Stimulated activated CD4-positive, alpha-beta T cell treated with anti-CD3 and anti-CD28 coated beads, Interleukin-1b, Interleukin-23, amount 100 ng/mL, for 24 hours (primary cell): Measurements from ENCODE around the gene ZNF479.
"Not testable (repeated sequence)": the region's sequence is repeated elsewhere in the genome, so short reads cannot be mapped to it uniquely, and the experiment has no call there.

Experiments
- DNase-seq, 4 experiments: peaks; one replicate each; pipeline ENCODE4 v3.0.0-alpha.2; 2020; ENCODE audit warnings: low read depth in 4 of 4, low spot score in 1 of 4

ZNF479 gene

DNA sequence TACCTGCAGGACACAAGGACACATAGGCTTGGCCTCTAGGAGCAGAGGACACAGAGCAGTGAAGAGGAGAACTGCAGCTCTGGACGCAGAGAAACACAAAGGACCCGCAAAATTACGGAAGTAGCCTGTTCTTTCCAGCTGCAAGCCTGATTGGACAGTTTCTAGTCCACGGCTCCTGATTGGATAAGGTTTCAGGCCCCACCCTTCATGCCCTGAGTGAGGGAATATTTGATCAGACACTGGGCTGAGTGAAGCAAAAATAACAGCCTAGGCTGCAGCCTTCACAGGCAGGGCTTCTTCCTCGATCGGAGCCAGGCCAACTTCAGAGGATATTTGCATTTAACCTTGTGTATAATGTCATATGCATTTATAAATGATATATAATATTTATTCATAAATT is at the start of gene ZNF479:
TSS of gene ZNF479 (minus strand) at position 101 of the 400 bp plus-strand sequence. CDS start 112 bp downstream, outside the sequence.
- DNase-seq = not testable (repeated sequence)

DNA sequence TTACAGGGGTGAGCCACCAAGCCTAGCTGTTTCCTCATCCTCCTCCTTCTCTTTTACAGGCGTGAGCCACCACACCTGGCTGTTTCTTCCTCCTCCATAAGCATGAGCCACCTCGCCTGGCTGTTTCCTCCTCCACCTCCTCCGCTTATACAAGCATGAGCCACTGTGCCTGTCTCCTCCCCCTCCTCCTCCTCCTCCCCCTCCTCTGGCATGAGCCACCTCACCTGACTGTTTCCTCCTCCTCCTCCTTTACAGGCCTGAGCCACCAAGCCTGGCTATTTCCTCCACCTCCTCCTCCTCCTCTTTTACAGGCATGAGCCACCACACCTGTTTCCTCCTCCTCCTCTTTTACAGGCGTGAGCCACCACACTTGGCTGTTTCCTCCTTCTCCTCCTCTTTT is 49.8 kb upstream of the ZNF479 start:
- no peak for DNase-seq

DNA sequence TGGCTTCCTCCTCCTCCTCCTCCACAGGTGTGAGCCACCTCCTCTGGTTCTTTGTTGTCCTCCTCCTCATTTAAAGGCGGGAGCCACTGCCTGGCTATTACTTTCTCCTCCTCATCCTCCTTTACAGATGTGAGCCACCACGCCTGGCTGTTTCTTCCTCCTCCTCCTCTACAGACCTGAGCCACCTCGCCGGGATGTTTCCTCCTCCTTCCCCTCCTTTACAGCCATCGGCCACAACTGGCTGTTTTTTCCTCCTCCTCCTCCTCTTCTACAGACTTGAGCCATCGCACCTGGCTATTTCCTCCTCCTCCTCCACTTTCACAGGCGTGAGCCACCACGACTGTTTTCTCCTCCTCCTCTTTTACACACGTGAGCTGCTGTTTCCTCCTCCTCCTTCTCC is 49.0 kb upstream of the ZNF479 start:
- no peak for DNase-seq

DNA sequence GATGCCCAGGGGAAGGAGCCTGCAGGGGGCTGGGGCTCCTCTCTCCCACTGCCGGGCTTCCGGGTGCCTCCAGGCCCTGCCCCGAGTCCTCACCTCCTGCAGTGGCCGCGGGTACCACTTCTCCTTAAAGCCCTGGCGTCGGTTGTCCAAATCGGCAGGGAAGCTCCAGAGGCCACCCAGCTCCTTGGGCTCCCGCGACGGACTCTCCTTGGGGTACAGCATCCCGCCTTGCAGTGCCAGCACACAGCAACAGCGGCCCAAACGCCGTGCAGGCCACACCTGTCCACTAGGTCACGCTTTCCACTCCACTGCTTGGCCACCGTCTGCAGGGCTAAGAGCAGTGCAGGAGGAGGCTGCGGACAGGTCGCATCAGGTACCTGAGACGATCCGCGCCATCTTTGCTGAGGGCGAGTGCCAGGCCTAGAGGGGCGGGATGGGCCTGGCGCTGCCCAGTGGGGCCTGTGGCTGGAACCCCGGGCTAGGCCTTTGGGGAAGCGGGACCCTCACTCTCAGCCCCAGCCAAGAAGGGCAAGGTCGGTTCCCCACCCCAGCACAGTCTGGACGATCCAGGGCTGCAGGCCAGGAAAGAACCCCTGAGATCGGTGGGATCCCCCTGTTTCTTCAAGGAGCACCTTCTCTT is 47.7 kb upstream of the ZNF479 start:
- no peak for DNase-seq

DNA sequence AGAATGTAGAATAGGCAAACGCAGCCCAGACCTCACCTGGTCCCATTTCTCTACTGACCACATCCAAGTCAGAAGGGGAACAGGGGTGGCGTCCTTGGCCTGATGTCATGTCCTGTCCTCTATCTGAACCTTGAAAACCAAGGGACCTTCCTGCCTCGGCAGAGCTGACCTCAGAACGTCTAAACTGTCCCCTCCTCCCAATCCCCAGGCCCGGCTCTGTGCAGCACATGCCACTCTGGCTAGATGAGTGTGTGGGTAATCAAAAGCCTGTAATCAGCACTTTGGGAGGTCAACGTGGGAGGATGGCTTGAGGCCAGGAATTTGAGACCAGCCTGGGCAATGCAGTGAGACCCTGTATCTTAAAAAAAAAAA is 46.5 kb upstream of the ZNF479 start:
- no peak for DNase-seq

DNA sequence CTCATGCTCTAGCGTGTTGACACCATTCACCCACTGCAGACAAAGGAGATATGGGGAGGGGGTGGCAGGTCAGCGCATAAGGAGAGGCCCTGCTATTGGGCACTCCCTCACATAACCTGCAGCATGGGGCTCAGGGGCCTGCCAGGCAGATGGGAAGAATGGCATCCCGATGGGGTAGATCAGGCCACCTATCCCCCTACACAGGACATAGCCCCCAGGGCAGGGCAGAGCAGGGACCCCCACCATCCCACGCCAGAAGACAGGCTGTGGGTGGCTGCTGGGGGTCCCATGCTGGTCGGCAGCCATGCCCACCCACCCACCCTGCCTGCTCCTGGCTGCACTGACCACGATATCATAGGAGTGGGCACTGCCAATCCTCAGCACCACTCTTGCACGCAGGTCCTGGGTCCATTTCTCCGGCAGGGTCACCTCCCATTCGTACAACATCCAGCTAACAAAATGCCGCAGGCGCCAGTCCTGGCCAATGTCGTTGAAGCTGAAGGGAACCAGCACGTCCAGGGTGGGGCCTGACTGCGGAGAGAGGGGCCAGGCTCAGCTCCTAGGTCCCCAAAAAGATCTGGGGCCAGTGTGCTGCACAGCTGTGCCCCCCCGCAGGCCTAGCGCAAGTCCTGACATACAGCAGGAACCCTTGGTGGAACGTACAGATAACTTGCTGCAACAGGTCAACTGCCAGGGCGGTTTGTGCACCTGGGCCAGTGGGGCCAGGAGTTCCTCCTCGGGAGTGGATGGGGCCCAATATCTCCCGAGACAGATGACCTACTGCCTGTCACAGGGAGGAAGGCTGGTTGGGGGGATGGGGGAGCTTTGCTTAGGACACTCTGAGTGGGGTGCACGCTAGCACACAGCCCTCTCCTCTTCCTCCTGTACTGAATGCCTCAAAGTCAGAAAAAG is 45.9 kb upstream of the ZNF479 start:
- no peak for DNase-seq

DNA sequence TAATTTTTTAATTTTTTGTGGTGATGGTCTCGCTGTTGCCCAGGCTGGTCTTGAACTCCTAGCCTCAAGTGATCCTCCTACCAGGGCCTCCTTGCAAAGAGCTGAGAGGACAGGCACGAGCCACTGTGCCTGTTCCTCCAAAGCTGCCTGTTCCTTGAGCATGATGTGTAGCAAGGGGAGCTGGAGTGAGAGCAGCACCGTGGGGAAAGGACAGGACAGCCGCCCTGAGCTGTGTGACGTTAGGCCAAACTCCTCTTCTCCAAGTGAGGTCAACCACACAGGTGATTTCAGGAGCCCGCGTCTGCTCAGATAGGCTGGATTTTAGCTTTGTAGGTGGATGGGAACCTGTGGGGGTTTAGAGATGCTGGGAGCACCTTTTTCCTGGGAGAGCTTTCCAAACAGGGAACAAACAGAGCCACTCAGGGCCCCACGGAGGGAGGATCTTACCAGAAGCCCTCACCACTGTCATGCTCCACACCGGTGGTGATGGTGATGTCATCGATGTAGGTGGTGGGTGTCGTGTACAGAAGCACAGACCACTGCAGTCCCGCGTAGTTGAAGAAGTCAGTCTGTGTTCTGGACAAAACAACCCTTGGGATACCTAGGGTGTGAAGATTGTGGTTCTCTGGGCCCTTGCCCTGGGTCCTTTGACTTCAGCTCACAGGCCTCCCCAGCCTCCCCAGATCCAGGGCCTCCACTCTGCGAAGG is 44.8 kb upstream of the ZNF479 start:
- DNase-seq = no peak

DNA sequence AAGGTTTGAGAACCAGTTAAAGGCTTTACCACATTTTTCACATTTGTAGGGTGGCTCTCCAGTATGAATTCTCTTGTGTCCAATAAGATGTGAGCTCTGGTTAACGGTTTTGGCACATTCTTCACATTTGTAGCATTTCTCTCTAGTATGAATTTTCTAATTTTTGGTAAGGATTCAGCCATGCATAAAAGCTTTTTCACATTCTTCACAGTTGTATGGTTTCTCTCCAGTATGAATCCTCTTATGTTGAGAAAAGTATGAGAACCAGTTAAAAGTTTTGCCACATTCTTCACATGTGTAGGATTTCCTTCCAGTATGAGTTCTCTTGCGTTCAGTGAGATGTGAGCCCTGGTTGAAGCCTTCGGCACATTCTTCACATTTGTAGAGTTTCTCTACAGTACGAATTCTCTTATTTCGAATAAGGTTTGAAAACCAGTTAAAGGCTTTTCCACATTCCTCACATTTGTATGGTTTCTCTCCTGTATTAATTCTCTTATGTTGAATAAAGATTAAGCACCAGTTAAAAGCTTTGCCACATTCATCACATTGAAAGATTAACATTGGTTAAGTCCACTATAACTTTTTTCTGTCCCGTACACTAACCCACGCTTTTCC is 33.2 kb upstream of the ZNF479 start:
- DNase-seq = no peak

DNA sequence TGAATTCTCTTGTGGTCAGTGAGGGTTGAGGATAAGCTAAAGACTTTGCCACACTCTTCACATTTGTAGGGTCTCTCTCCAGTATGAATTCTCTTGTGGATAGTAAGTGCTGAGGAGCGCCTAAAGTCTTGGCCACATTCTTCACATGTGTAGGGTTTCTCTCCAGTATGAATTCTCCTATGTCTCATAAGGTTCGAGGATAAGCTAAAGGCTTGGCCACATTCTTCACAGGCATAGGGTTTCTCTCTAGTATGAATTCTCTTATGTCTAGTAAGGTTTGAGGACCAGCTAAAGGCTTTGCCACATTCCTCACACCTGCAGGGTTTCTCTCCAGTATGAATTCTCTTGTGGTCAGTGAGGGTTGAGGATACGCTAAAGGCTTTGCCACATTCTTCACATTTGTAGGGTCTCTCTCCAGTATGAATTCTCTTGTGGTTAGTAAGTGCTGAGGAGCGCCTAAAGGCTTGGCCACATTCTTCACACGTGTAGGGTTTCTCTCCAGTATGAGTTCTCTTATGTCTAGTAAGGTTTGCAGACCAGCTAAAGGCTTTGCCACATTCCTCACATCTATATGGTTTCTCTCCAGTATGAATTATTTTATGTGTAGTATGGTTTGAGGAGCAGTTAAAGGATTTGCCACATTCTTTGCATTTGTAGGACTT is 12.0 kb downstream of the ZNF479 start:
- DNase-seq = not testable (repeated sequence)
